KBM-7 (cell line): ENCODE results near the gene IL11RA.

Experiments used
- DNase-seq: peaks from one replicate; pipeline ENCODE4 v3.0.0-alpha.2; 2015
- in situ Hi-C: fragments of 300-500 bp; cut with MboI; formaldehyde crosslinking; loops from 2 replicates; pipeline ENCODE4 v1.14.3; 2020; ENCODE audit warnings: low sequenced_read_pairs, low pct_unique_long_range_greater_than_20kb, mixed read lengths

Gene IL11RA

GRCh38 chr9:34707130-34707529 lies 55.1 kb downstream of the IL11RA start:
- no peak for DNase-seq
- in situ Hi-C loops = no loop called here

- in situ Hi-C loops = no loop called here
- no peak for DNase-seq
Measured at GRCh38 chr9:34709196-34709978, 57.4 kb downstream of the IL11RA start.

- DNase-seq = no peak
- in situ Hi-C loops = no loop called here
Measured at GRCh38 chr9:34710023-34710422, 58.0 kb downstream of the IL11RA start, which contains the start of gene CCL21. Gene CCL21, minus strand, starts transcription at chr9:34710136. Its CDS starts 70 bp downstream, at chr9:34710066.
